PFSK-1 (cell line): ENCODE data around the gene STX12.

Experiments
- POLR2AphosphoS5 ChIP-seq: IDR thresholded peaks from 2 replicates; pipeline ENCODE4 v1.6.1; 2012; ENCODE audit warnings: low read depth, mild to moderate bottlenecking, control low read depth, low read length, moderate library complexity
- REST ChIP-seq, 2 experiments: IDR thresholded peaks; 2 replicates each; pipeline versions ENCODE4 v1.6.1 to v1.8.0; 2011 to 2012; ENCODE audit warnings: low read depth in 2 of 2, low read length in 2 of 2, control low read depth in 1 of 2, inconsistent platforms in 1 of 2, mild to moderate bottlenecking in 1 of 2, moderate library complexity in 1 of 2; ENCODE audit not compliant: insufficient read depth in 1 of 2

GRCh38 chr1:27784700-27785099 lies 11.7 kb downstream of the STX12 start:
- TF ChIP-seq REST (IDR thresholded peaks at IDR 0.05; ENCODE audit: insufficient read depth in 1 of 2, low read depth in 2 of 2, low read length in 2 of 2) (no peak), POLR2AphosphoS5 (no peak)
